ENCODE measurements around the gene TSPEAR.
A peak's percentile ranks its signal among the peaks of the same experiment; 100 is the strongest.
"Not testable (repeated sequence)": the region's sequence is repeated elsewhere in the genome, so short reads cannot be mapped to it uniquely, and the experiment has no call there.

Gene TSPEAR

DNA sequence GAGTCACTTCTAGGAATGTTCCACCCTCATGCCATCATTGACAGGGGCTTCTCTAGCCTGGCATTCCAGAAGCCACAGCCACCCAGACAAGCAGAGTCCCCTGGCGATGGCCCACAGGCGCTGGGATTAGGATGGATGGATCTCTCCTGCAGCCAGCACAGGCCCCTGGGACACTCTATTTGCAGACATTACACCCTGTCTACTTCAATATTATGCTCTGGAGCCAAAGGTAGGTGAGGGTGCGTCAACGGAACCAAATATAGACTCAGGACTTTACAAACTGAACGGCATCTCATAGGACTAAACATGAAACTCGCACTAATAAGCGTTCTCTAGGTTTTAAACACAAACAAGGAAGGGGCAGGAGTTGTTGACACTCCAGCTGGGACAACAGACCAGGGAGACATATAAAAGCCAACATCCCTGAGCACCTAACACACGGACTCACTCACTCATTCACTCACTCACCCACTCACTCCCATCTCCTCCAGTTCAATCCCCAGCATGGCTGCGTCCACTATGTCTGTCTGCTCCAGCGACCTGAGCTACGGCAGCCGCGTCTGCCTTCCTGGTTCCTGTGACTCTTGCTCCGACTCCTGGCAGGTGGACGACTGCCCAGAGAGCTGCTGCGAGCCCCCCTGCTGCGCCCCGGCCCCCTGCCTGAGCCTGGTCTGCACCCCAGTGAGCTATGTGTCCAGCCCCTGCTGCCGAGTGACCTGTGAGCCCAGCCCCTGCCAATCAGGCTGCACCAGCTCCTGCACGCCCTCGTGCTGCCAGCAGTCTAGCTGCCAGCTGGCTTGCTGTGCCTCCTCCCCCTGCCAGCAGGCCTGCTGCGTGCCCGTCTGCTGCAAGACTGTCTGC is 111.0 kb downstream of the TSPEAR start, which contains the start of gene KRTAP10-7:
Gene KRTAP10-7, plus strand, starts transcription at position 480 of the 861 bp plus-strand sequence. Its CDS starts 25 bp downstream, at position 505.
- DNase-seq, result not testable (repeated sequence)

DNA sequence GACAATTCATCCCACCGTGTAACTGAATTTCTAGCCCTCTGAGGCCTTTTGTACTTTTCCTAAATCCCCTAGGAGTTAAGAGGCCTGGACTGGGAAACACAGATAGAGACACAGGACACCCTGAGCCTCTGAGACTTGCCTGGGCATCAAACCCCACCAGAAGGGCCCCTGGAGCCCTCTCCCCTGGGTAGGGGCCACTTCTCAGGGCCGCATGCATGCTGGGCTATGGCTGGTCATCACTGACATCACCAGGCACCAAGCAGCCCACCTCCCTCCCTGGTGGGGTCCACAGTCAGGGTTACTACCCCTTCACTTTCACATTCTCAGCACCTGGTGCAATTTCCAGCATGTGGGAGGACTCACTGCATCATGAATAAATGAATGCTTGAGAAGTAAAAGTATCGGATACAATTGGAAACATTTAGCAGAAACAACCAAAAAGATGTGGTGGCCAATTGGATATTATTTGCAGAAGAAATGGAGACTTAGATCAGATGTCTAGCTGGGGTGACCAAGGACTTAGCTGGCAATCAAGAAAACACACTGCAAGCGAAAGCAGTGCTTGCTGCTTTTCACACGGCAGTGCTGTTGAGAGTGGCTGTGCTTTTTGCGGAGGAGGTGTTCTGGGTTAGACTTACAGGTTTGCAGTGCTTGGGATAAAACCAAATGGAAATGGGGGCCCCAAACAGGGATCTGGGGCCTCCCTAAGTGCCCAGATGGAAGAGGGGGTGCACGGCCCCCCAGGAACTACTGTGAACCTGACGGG is 111.9 kb downstream of the TSPEAR start:
- DNase-seq, result no peak

DNA sequence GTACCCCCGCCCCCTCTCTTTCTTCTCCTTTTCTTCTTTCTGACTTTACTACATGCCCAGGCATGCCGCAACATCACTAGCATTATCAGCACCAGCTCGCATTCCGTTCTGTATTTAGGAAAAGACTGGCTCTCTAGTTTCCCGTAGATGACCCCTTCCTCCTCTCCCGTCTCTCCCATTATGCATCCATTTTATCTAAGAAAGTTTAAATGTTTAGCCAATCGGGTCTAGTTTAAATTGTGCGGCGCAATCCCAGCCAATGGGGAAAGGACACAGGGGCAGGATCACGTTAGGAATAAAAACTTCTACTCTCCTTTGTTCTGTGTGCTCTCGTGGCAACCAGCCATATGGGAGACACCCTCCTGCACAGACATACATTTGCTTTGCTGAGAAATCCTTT is 113.3 kb downstream of the TSPEAR start:
- no peak for DNase-seq

DNA sequence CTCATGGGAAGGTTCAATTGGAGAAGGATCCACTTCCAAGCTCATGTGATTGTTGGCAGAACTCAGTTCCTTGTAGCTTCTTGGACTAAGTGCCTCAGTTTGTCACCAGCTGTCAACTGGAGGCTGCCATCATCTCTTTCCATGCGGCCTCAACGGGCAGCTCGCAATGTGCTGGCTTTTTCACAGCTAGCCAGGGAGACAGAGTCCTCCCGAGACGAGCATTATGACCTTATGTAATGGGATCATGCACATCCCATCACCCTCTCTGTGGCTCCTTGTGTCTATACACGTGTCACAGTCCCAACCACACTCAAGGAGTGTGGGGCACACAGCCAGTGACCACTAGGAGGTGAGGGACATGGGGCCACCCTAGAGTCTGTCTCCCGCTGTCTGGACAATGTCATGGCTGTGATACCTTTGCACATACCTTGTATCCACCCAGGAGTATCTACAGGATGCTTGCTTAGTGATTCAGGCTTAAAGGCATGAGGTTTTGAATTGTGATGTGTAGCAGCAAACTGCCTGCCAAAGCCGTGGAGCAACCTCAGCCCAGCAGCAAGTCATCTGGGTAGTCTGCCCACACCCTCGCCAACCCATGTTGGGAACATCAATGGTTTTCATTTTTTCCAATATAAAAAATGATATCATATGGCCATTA is 115.2 kb downstream of the TSPEAR start:
- no peak for DNase-seq

DNA sequence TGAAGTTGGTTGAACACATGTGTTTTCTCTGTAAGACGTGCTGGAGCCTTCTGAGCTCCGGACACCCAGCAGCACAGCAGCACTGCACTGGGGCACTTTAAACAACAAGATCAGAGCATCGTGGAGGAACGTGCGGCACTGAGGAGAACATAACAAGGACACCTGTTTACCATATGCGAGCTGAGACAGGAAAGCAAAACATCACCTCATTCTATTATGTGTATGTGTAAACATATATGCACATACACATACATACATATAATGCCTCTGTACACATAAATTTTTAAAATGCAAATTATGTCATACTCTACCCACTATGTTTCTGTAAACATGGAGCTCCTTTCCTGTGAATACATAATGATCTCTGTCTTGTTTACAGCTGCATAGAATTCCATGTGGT is 115.8 kb downstream of the TSPEAR start:
- no peak for DNase-seq

DNA sequence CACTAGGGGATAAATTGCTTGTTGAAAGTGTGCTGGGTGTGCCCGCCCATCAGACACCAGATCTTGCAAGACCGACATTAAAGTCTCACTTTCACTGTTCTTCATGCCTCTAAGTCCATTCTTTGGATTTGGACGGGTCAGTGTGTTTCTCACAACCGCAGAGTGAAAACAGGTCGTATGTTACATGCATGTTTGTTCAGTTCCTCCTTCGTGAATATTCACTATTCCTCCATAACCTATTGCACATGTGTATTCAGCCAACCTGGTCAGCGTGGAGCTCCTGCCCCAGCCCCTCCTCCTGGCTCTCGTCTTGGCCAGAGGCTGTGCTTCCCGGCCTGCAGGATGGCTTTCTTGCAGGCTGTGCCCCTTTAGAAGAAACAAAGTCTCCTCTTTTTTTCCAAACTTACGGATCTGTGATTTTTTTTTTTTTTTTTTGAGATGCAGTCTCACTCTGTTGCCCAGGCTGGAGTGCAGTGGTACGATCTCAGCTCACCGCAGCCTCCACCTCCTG is 116.9 kb downstream of the TSPEAR start:
- no peak for DNase-seq

DNA sequence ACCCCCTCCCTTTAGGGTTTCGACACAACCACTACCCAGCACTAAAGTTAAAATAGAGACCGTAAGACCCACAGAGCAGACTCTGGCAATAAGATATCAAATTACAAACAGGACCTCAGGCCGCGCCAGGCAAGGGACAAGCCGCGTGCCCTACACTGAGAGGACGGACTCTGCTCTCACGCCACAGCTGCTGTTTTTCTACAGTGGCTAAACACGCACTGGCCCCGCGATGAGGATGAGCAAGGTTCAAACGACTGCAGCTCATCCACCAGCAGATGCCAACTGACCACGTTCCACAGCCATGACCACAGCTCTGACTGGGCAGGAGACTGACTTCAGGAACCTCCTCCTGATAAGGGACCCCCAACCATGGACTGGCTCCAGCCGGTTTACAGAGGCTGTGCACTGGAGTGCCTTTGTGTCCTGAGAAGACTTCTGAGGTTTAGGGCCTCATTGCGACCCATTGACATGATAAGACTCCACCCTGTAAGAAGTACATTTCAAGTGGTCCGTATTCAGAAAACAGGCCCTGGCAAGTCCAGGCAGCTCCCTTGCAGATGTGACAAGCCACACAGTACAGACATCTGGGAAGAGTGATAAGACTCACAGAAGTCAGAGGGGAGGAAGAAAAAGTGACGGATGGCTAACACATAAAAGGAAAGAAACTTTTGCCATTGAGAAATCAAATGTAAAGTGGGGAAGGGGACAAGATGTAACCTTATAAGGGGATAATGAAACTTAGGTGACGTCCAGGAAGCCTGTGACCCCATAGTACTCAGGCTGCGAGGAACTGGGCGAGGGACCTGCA is 117.6 kb downstream of the TSPEAR start:
- DNase-seq, result no peak

DNA sequence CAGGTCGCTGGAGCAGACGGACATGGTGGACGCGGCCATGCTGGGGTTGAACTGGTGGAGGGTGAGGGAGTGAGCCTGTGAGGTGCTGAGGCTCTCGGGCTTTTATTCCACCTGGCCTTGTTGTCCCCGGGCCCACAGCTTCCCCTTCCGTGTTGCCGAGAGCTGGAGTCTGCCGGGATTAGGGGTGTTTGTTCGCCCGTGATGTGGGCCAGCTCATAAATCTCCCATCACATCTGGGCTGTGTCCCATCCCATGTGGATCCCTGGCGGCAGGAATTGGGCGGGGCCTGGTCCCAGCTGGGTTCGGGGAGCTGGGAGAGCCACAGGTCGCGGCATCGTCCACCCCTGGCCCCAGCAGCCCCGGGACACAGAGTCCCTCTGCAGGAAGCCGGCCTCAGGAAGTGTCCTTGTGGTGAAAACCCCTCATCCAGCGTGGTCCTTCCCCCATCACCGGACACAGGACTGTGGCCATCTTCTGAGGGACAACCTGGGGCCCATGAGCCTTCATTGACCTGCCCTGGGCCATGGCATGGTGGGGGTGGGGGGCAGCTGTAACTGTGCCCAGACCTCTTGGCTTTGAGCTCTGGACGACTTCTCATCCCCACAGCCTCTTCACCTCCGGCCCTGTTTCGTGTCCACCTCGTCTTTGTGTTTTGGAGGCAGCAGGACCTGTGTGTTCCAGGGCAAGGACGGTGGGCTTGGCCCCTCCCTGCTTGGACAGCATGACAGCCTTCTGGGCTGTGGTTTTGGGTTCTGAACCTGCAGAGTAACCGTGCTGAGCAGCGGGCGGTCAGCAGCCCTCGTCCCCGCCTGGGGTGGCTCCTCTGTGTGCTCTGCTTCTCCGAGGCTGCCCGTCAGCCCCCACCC is 118.7 kb downstream of the TSPEAR start, which contains the start of gene KRTAP10-6:
Gene KRTAP10-6, minus strand, starts transcription at position 60 of the 866 bp plus-strand sequence. Its CDS starts 21 bp downstream, at position 39.
- DNase-seq, result no peak

DNA sequence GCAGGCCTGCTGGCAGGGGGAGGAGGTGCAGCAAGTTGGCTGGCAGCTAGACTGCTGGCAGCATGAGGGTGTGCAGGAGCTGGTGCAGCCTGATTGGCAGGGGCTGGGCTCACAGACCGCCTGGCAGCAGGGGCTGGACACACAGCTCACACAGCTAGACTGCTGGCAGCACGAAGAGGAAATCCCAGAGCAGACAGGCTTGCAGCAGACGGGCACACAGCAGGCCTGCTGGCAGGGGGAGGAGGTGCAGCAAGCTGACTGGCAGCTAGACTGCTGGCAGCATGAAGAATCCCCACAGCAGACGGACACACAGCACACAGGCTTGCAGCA is 119.6 kb downstream of the TSPEAR start:
- not testable (repeated sequence) for DNase-seq

DNA sequence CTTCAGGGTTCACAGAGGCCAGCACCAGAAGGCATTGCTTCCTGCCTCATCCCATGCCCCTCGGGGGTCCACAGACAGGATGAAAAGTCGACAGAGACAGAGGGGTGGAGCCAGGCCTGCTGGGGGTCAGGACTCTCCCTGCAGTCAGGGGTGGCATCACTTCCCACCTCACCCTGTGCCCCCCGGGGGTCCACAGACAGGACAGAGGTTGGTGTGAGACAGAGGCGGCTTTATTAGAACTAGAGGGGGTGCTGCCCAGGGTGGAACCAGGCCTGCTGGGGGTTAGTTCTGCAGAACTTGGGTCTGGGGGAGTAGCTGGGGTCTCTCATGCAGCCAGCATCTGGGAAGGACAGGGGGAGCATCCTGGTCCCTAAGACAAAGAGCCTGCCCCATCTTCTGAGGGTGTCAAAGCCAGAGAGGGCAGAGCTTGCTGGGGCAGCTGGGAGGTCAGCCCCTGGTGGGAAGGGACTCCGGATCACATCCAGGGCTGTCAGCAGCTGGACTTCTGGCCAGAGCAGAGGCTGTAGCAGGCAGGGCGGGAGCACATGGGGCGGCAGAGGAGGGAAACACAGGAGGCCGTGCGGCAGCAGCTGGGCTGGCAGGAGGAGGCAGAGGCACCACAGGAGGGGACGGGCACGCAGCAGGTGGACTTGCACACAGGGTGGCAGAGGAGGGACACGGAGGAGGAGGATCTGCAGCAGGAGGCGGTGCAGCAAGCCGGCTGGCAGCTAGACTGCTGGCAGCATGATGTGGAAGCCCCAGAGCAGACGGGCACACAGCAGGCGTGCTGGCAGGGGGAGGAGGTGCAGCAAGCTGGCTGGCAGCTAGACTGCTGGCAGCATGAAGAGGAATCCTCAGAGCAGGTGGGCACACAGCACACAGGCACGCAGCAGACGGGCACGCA is 120.2 kb downstream of the TSPEAR start:
- DNase-seq, result not testable (repeated sequence)

DNA sequence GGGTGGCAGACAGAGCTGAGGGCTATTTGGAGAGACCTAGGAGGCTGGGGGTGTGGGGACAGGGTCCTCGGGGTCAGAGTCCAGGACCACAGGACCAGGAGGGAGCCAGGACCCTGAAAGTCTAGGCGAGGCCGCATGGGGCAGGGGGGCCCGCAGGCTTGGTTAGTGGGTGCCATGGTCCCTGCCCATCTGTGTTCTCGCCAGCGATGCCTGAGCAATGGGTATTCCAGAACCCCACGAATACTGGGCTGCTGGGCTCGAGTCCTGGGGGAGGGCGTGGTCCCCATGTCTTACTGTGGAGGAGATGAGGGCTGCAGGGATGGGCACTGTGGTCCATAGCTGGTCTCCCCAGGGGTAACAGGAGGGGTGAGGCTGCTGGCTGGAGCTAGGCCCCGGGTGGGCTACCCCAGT is 121.1 kb downstream of the TSPEAR start:
- DNase-seq, result no peak

DNA sequence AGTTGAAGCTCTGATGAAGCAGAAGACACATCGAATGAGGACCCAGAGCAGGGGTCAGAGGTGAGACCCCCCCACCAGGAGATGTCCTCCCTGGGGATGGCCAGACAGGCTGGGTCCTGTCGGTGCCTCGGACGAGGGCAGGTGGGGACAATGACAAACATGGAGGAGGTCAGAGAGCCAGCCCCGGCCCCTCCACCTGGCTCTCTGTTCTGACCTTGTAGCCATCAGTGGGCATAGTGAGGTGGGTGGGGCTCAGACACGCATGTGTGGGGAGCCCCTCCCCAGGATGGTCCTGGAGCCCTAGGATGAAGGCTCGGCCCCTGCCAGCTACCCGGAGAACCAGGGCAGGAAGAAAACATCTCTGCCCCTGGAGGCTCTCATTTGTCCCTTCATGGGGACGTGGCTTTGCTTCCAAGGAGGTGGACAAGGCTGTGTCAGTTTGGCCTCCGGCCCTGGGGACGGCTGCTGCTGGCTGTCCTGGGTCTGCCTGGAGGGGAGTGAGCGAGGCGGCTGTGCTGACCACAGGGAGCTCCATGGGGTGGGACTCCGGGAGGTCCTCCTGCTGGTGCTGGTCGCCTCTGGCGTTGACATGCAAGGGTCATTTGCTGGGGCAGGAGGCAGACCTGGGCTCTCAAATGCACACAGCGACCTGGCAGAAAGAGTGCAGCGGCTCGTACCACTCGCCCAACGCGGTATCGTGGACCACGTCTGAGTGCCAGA is 121.6 kb downstream of the TSPEAR start:
- no peak for DNase-seq

DNA sequence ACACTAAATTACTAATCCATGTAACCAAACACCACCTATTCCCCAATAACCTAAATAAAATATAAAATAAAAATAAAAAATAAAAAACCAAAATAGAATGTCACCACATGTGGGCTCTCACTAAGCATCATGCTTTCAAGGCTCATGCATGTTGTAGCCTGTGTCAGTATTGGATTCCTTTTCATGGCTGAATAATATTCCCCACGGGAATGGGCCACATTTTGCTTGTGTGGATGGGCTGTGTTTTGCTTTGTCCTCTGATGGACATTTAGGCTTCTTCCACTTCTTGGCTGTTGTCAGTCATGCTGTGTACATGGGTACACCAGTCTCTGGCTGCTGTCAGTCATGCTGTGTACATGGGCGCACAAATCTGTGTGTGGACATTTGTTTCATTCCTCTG is 122.3 kb downstream of the TSPEAR start:
- no peak for DNase-seq

DNA sequence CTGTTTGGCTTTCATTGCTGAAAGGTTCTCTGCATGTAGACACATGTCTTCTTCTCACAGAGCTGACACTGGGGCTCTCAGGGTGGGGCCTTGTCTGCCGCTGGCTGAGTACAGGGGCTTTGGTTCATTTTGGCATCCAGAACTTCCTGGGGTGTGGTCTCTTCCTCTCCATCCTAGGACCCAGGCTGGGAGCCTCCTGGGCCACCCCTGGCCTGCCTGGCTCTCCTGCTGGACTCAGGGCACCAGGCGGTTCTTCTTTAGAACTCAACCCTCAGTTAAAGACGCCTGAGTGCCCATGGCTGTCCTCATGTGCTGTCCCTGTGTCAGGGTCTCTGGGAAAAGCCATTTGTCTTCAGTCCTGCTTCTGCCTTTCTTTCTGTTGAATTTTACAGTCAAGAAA is 125.5 kb downstream of the TSPEAR start:
- no peak for DNase-seq

DNA sequence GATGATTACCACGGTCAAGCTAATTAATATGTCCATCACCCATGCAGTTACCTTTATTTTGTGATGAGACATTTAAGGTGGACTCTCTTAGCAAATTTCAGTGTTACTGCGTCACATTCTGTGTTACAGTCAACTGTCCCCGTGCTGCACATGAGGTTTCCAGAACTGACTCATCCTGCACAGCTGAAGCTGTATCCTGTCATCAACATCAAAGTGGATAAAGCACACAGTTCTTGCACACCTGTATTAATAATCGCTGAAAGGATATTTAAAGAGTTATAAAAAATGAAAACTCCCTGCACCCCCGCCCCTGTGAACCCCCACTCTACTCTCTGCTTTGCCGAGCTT is 127.6 kb downstream of the TSPEAR start:
- DNase-seq, result peak; percentile 51

DNA sequence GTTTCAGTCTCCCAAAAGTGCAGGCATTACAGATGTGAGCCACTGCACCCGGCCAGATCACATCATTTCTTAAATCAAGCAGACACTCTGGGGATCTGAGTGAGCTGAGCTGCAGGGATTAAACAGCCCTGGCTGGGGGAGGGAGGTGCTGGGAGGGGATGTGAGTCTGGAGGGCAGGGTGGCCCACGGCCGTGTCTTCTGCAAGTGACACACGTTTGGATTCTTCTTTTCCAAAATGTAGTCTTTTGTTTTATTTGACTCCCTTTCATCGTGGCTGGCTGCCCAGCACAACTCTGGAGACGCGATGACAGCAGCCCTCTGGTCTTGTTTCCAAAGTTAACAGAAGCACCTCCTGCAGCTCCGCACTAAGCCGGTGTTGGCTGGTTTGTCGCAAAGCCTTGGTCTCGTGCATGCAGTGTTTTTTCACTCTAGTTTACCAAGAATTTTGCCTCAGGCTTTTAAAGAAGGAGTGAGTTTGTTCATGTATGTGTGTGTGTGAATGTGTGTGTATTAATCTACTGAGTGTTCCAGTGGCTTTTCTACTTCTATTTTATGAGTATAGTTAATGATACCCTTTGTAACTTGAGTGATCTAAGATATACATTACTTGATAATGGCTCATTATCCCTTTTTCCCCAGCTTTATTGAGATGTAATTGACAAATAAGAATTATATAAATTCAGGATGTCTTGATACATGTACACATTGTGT is 128.1 kb downstream of the TSPEAR start:
- no peak for DNase-seq

DNA sequence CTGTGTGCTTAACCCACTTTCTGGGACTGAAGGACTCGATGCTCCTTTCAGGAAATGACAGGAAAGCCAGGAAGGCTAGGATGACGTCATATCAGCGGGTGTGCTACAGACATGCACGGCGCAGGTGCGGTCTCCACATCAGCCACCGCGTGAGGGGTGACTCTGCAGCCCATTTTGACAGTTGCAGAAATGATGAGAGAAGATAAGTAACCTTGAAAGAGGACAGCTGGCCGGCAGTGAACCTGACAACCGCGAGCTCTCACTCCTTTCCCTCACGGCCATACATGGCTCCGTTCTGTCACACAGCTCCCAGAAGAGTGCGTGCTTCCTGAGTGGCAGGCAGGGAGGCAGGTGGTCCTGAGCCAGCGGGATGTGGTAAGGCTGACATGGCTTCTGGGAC is 129.3 kb downstream of the TSPEAR start:
- DNase-seq, result no peak

DNA sequence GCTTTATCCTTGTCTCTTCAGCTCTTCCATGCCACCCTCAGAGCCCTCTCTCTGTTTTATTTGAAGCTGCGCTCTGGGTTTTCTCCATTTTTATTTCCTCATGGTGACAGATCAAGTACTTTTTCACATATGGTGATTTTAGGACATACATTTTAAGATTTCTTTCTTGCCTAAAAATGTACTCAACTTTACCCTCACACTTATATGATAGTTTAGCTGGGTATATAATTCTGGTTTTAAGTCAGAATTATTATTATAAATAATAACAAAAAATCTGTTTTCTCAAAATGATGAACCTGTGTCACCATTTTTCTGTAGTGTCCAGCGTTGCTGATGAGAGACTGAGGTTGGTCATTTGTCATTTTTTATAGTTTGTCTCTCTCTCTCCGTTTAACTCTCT is 130.2 kb downstream of the TSPEAR start:
- no peak for DNase-seq

DNA sequence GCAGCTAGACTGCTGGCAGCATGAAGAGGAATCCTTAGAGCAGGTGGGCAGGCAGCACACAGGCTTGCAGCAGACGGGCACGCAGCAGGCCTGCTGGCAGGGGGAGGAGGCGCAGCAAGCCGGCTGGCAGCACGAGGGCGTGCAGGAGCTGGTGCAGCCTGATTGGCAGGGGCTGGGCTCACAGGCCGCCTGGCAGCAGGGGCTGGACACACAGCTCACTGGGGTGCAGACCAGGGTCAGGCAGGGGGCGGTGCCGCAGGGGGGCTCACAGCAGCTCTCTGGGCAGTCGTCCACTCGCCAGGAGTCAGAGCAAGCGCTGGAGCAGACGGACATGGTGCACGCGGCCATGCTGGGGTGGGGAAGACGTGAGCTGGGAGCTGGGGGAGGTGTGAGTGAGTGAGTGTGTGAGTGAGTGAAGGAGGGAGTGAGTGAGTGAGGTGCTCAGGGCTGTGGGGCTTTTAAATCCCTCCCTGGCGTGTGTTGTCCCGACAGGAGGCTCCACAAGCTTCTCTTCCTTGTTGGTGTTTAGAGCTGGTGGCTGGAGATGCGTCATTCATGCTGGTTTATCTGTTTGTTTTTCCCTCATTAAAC is 131.0 kb downstream of the TSPEAR start, which contains the start of gene KRTAP10-5:
Gene KRTAP10-5, minus strand, starts transcription at position 374 of the 591 bp plus-strand sequence. Its CDS starts 26 bp downstream, at position 348.
- not testable (repeated sequence) for DNase-seq
